Psoas muscle (tissue), 8 donors: Measurements from ENCODE around the gene QSOX2. TPM values are rescaled to one million over a fixed set of nuclear protein-coding genes. Genes with fewer than 3 reads are reported as not detected.
A peak's percentile ranks its signal among the peaks of the same experiment; 100 is the strongest.

Source experiments
- ATAC-seq, 4 donors: fragments of 200-7000 bp; cut with Tn5 transposase; one replicate each; pipeline ENCODE4 v1.9.1; 2020; ENCODE audit warnings: moderate library complexity in 3 of 4, mild to moderate bottlenecking in 2 of 4
- DNase-seq, 2 donors: peaks; one replicate each; pipeline ENCODE4 v3.0.0-alpha.2; 2020
- H3K27ac ChIP-seq: fragments of 200-600 bp; one replicate; pipeline ENCODE4 v1.8.0; 2022
- H3K27me3 ChIP-seq, 3 donors: fragments of 200-600 bp in 1 of 3; one replicate each; pipeline versions ENCODE4 v1.6.1 to v1.8.0; 2013 to 2022; ENCODE audit warnings: low read length in 2 of 3, mild to moderate bottlenecking in 2 of 3, moderate library complexity in 1 of 3; ENCODE audit not compliant: insufficient read depth in 3 of 3
- H3K36me3 ChIP-seq, 2 donors: fragments of 200-600 bp in 1 of 2; one replicate each; pipeline versions ENCODE4 v1.6.1 to v1.8.0; 2013 to 2022; ENCODE audit warnings: low read depth in 1 of 2, mild to moderate bottlenecking in 1 of 2, moderate library complexity in 1 of 2; ENCODE audit not compliant: insufficient read depth in 1 of 2
- H3K4me1 ChIP-seq: fragments of 200-600 bp; one replicate; pipeline ENCODE4 v1.8.0; 2022
- H3K4me3 ChIP-seq: fragments of 200-600 bp; one replicate; pipeline ENCODE4 v1.8.0; 2022; ENCODE audit warnings: mild to moderate bottlenecking
- H3K9me3 ChIP-seq: fragments of 200-600 bp; one replicate; pipeline ENCODE4 v1.8.0; 2022
- CTCF ChIP-seq: fragments of 200-600 bp; IDR thresholded peaks from one replicate; pipeline ENCODE4 v1.8.0; 2022; ENCODE audit warnings: antibody characterized with exemption
- WGBS, 3 donors: extraction: QIAGEN DNeasy Blood & Tissue Kit; methylation state at CpG; one replicate each; pipeline versions ENCODE4 v1.1.6 to v1.1.7; 2013; 5-methylcytosine and 5-hydroxymethylcytosine counted together
- intact Hi-C, 2 donors: fragments of 100-400 bp; cut with DNase I; formaldehyde crosslinking; loops; one replicate each; pipeline versions ENCODE4 v1.11.0 to v1.14.2; 2022
- polyA plus RNA-seq, 3 donors: library from polyadenylated mRNA; stranded (reverse); fragments of 200-250 nt; gene quantifications; one replicate each; pipeline ENCODE4 v1.2.3, GENCODE V29; 2013
- total RNA-seq, 4 donors: library from RNA; stranded (reverse); fragmentation: NEBNext Ultra II Directional in 2 of 4; extraction: Animal tissue kit (Norgen Biotek cat#: 25700) in 2 of 4; gene quantifications; one replicate each; pipeline versions ENCODE4 v1.2.1 to v1.2.4, GENCODE V29; 2021 to 2023
- donor health status: healthy with polysubstance abuse.
- donor health status: DM: no; HTN: no; CAD: no; lungs with moderate emphysema.
- donor health status: Bipolar disorder and iron deficiency.
- donor health status: healthy.
- donor health status: DM: yes; HTN: yes; CAD: no.
- donor health status: DM: no; HTN: no; CAD: no.
- donor health status: DM: no; HTN: no; CAD: no.
- donor health status: DM: yes; HTN: yes; CAD: no.

Gene QSOX2
- total and polyA plus RNA-seq, 7 donors: 3.6 to 7.5 (median 5.6) TPM

- Histone ChIP-seq H3K36me3 (no peaks in the 10 kb centered on the region), H3K4me3 (no peak overlapping the region), H3K9me3 (no peaks in the 10 kb centered on the region), H3K4me1 (no peaks in the 10 kb centered on the region), H3K27ac (no peak overlapping the region), H3K27me3 (peaks cover 0 to 62% (median 6%) of the 10 kb centered on the region in 3 donors)
- DNase-seq (no peak), ATAC-seq (no peak)
- intact Hi-C loops: loop anchor here (2.0 to 10.0 kb wide), 2 partner anchors 112 to 114 kb away; no protein-coding TSS in a partner anchor
- 37 to 50% (median 43%) methylated on average over 15 to 16 of the region's 16 CpGs for WGBS, 3 donors
- TF ChIP-seq CTCF: no peak
These were observed 74.4 kb downstream of the QSOX2 start for GRCh38 chr9:136171009-136171800.

- H3K27me3 ChIP-seq: peaks cover 0 to 62% (median 6%) of the 10 kb centered on the region in 3 donors
- no peaks in the 10 kb centered on the region for H3K36me3 ChIP-seq
- no peaks in the 10 kb centered on the region for H3K9me3 ChIP-seq
- H3K4me3 ChIP-seq: no peak overlapping the region
- no peak overlapping the region for H3K27ac ChIP-seq
- peak; percentile 50 for TF ChIP-seq CTCF
- DNase-seq (no peak), ATAC-seq (peak in 1 of 4 donors; percentile 53)
- intact Hi-C loops: loop anchor here (2.0 to 10.0 kb wide), 2 partner anchors 113 to 115 kb away; no protein-coding TSS in a partner anchor
- no peaks in the 10 kb centered on the region for H3K4me1 ChIP-seq
- 33 to 38% (median 34%) methylated on average over 27 to 28 of the region's 28 CpGs for WGBS, 3 donors
These were observed 75.4 kb downstream of the QSOX2 start for GRCh38 chr9:136170006-136170901.

- Histone ChIP-seq H3K9me3 (no peaks in the 10 kb centered on the region), H3K4me1 (no peaks in the 10 kb centered on the region), H3K27ac (no peak overlapping the region), H3K4me3 (no peak overlapping the region), H3K36me3 (no peaks in the 10 kb centered on the region), H3K27me3 (peaks cover 0 to 62% (median 6%) of the 10 kb centered on the region in 3 donors)
- no peak for TF ChIP-seq CTCF
- 59 to 68% (median 63%) methylated on average over 5 to 6 of the region's 6 CpGs for WGBS, 3 donors
- DNase-seq (no peak), ATAC-seq (no peak)
- intact Hi-C loops: no loop called here
These were observed 76.1 kb downstream of the QSOX2 start for GRCh38 chr9:136169495-136169894.

- intact Hi-C loops: no loop called here
- no peaks in the 10 kb centered on the region for H3K4me1 ChIP-seq
- H3K9me3 ChIP-seq: peaks cover 7% of the 10 kb centered on the region
- no peak overlapping the region for H3K27ac ChIP-seq
- no peak overlapping the region for H3K4me3 ChIP-seq
- ATAC-seq: no peak
- peaks cover 0 to 29% (median 0%) of the 10 kb centered on the region in 3 donors for H3K27me3 ChIP-seq
- H3K36me3 ChIP-seq: no peaks in the 10 kb centered on the region
- WGBS, 3 donors: 55 to 69% (median 59%) methylated on average over 1 of the region's 1 CpG
- DNase-seq: no peak
- no peak for TF ChIP-seq CTCF
These were observed 82.3 kb downstream of the QSOX2 start for GRCh38 chr9:136163248-136163850.
